AG04449 (cell line): Measurements from ENCODE around the gene ACTN2.

Source experiments
- CTCF ChIA-PET: fragments of 350-600 bp; formaldehyde crosslinking; extraction: SDS; loops from one replicate; lab custom pipeline; 2021; ENCODE audit warnings: antibody characterized with exemption; lab: Yijun Ruan, JAX
- POLR2A ChIA-PET: fragments of 400-600, 350-600 bp; formaldehyde crosslinking; extraction: SDS; loops from one replicate; lab custom pipeline; 2020; ENCODE audit warnings: antibody characterized with exemption, inconsistent platforms; lab: Yijun Ruan, JAX
- DNase-seq: peaks from one replicate; pipeline ENCODE4 v3.0.0-alpha.2; 2010; ENCODE audit warnings: low read depth, low spot score
- H3K4me3 ChIP-seq: 2 replicates; pipeline ENCODE4 v1.5.1; 2011; ENCODE audit warnings: low read depth, mild to moderate bottlenecking, control low read depth, low read length
- TF ChIP-seq, protein P1 (sequence below): IDR thresholded peaks from one replicate; pipeline ENCODE4 v1.5.1; 2011; ENCODE audit warnings: mild to moderate bottlenecking, moderate library complexity, low read length, control low read depth, inconsistent platforms; ENCODE audit not compliant: insufficient read depth; ENCODE audit errors: missing control alignments

ACTN2 gene

DNA sequence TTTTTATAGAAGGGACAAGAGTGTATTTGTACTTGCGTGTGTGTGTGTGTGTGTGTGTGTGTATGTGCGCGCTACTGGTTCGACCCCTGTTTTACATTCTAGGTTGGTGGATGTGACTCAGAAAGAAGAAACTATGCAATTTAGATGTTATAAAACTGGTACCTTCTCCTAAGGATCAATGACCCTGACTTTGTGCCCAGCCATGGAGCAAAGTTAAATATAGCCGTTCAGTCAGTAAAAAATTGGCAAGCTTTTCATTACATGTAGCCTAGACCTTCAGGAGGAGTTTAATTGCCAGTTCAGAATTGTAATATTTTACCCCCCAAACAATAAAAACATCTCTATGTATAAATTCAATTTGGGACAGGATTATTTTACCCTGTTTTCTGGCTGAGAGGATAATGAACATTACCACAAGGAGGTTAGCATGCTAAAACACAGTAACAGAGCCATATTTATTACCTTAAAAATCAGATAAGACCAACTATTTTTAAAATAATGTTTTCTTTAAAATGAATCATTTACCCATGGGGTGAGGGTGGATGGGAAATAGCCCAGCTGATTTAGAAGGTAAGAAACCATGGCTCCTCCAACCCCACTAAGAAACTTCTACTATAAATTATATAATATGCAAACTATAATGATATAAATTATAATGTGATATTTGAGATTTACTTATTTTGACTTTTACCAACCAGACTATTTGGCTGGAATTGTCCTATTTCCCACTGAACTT is 75.3 kb downstream of the ACTN2 start:
- ChIA-PET CTCF (interaction anchor here (0.8 kb wide), 1 partner anchor 110 kb away, joined by 3 read pairs; no protein-coding TSS in a partner anchor), POLR2A (no interaction called here)
- TF ChIP-seq, protein P1, sequence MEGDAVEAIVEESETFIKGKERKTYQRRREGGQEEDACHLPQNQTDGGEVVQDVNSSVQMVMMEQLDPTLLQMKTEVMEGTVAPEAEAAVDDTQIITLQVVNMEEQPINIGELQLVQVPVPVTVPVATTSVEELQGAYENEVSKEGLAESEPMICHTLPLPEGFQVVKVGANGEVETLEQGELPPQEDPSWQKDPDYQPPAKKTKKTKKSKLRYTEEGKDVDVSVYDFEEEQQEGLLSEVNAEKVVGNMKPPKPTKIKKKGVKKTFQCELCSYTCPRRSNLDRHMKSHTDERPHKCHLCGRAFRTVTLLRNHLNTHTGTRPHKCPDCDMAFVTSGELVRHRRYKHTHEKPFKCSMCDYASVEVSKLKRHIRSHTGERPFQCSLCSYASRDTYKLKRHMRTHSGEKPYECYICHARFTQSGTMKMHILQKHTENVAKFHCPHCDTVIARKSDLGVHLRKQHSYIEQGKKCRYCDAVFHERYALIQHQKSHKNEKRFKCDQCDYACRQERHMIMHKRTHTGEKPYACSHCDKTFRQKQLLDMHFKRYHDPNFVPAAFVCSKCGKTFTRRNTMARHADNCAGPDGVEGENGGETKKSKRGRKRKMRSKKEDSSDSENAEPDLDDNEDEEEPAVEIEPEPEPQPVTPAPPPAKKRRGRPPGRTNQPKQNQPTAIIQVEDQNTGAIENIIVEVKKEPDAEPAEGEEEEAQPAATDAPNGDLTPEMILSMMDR, result no peak
- no peak for DNase-seq
- H3K4me3 ChIP-seq, result no peak overlapping the region

DNA sequence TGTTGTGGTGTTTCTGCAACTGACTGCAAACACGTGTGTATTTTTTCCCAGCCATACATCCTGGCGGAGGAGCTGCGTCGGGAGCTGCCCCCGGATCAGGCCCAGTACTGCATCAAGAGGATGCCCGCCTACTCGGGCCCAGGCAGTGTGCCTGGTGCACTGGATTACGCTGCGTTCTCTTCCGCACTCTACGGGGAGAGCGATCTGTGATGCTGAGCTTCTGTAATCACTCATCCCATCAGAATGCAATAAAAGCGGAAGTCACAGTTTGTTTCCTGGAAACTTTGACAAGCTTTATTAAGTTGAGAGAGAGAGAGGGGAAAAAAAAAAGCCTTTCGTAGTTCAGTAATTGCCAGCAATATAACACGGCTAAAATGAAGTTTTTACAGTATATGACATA is 76.1 kb downstream of the ACTN2 start:
- no peak for DNase-seq
- ChIA-PET POLR2A (no interaction called here), CTCF (interaction anchor here (0.8 kb wide), 1 partner anchor 109 kb away, joined by 3 read pairs; no protein-coding TSS in a partner anchor)
- no peak overlapping the region for H3K4me3 ChIP-seq
- TF ChIP-seq, protein P1, result no peak

DNA sequence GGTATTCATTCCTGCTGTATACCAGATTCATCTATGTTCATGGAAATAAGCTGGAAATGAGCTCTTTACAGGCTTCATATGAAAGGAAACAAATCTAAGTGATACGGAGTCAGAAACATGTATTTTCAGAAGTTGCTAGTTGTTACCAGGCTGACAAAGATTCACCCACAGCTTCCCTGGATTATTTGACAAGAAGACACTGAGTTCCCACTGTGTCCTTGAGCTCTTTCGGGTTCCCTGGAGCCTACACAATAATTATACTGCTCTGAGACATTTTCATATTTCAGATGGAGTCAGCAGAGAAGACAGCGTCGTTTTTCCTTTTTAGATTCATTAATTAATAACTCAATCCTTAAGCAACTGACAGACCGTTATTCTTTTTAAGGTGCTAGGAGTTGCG is 79.5 kb downstream of the ACTN2 start:
- ChIA-PET CTCF (no interaction called here), POLR2A (interaction anchor here (0.6 kb wide), 1 partner anchor 76 kb away, joined by 3 read pairs; no protein-coding TSS in a partner anchor)
- TF ChIP-seq, protein P1, result no peak
- no peak for DNase-seq
- no peak overlapping the region for H3K4me3 ChIP-seq

DNA sequence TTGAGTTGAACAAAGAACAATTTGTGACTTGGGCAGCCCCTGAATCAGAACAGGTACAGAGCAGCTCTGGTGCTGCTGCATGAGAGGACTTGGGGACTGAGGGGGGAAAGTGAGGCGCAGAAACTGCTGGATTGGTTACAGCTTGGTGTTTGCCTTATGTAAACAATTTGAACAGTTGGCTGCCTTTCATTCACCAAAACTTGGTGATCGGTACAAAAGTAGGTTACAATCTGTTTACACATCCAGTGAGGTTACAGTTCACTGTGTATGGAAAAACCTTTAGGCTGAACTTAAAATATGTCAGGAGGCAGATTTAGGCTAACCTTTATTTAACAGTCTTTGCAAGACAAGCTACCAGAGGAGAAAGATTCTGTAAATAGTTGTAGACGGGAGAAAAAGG is 80.2 kb downstream of the ACTN2 start:
- ChIA-PET CTCF (interaction anchor here (3.0 kb wide), 1 partner anchor 8 kb away, joined by 18 read pairs; no protein-coding TSS in a partner anchor), POLR2A (no interaction called here)
- TF ChIP-seq, protein P1, result no peak
- H3K4me3 ChIP-seq, result no peak overlapping the region
- no peak for DNase-seq

DNA sequence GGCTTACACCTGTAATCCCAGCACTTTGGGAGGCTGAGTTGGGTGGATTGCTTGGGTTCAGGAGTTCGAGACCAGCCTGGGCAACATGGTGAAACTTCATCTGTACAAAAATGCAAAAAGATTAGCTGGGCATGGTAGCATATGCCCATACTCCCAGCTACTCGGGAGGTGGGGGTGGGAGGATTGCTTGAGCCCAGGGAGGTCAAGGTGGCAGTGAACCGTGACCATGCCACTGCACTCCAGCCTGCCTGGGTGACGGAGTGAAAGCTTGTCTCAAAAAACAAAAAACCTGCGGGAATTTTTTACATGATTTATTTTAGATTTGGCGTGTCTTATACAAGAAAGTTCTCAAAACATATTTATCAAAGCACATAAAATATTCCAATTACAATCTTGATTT is 81.0 kb downstream of the ACTN2 start:
- DNase-seq, result no peak
- H3K4me3 ChIP-seq, result no peak overlapping the region
- TF ChIP-seq, protein P1, result no peak
- CTCF ChIA-PET, result interaction anchor here (1.3 to 3.0 kb wide), 2 partner anchors 9 to 662 kb away, joined by 3 to 18 read pairs; no protein-coding TSS in a partner anchor
- POLR2A ChIA-PET, result no interaction called here

DNA sequence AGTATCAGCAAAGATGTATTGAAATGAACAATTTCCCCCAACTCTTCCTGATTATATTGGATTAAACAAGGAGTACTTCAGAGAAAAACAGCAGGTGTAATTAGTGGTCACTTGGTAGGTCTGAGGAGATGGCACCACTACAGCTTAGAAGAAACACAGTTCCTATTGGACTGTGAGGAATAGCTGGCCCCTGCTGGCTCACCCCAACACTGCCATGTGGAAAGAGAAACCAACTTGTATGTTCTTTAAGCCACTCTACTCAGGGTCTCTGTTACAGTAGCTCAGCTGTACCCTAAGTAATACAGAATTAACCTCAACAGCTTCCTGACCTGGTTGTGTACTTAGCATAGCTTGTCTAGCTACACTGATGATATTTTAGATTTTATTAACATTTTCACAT is 82.3 kb downstream of the ACTN2 start:
- no peak for DNase-seq
- TF ChIP-seq, protein P1, result no peak
- H3K4me3 ChIP-seq, result no peak overlapping the region
- ChIA-PET CTCF (interaction anchor here (0.8 to 3.0 kb wide), 4 partner anchors 10 to 663 kb away, joined by 3 to 18 read pairs (median 4); no protein-coding TSS in a partner anchor), POLR2A (no interaction called here)
